Endodermal cell (in vitro differentiated cells): Measurements from ENCODE around the gene CXCL6. TPM values are rescaled to one million over a fixed set of nuclear protein-coding genes. Genes with fewer than 3 reads are reported as not detected.

Source experiments
- DNase-seq: peaks from one replicate; pipeline ENCODE4 v3.0.0-alpha.2; 2017
- H3K27ac ChIP-seq: 2 replicates; pipeline ENCODE4 v1.5.1; 2013; ENCODE audit warnings: mild to moderate bottlenecking, low read depth, low read length, moderate library complexity
- H3K27me3 ChIP-seq: 2 replicates; pipeline ENCODE4 v1.6.1; 2013; ENCODE audit warnings: mild to moderate bottlenecking, low read length, moderate library complexity; ENCODE audit not compliant: insufficient read depth, control insufficient read depth, poor library complexity, severe bottlenecking
- H3K36me3 ChIP-seq: 2 replicates; pipeline ENCODE4 v1.7.0; 2013; ENCODE audit warnings: mild to moderate bottlenecking, low read length, moderate library complexity; ENCODE audit not compliant: control insufficient read depth, insufficient read depth
- H3K4me1 ChIP-seq: one replicate; pipeline ENCODE4 v1.7.0; 2013; ENCODE audit warnings: low read length; ENCODE audit not compliant: control insufficient read depth, insufficient read depth
- H3K4me3 ChIP-seq: 2 replicates; pipeline ENCODE4 v1.5.1; 2013; ENCODE audit warnings: mild to moderate bottlenecking, low read length, moderate library complexity
- H3K9ac ChIP-seq: 2 replicates; pipeline ENCODE4 v1.6.1; 2013; ENCODE audit warnings: mild to moderate bottlenecking, low read length, moderate library complexity; ENCODE audit not compliant: poor library complexity, severe bottlenecking; ENCODE audit errors: extremely low read depth
- H3K9me3 ChIP-seq: 2 replicates; pipeline ENCODE4 v1.6.1; 2013; ENCODE audit warnings: mild to moderate bottlenecking, low read length, moderate library complexity; ENCODE audit not compliant: control insufficient read depth
- H3K27ac Mint-ChIP-seq: 2 replicates; pipeline ENCODE4 v1.8.0; 2020; ENCODE audit warnings: mixed read lengths
- H3K27me3 Mint-ChIP-seq: 2 replicates; pipeline ENCODE4 v1.8.0; 2021; ENCODE audit warnings: mild to moderate bottlenecking, mixed read lengths; ENCODE audit not compliant: insufficient read depth
- H3K36me3 Mint-ChIP-seq: 2 replicates; pipeline ENCODE4 v1.8.0; 2020; ENCODE audit warnings: low read depth, mixed read lengths
- H3K4me1 Mint-ChIP-seq: 2 replicates; pipeline ENCODE4 v1.8.0; 2020; ENCODE audit warnings: mixed read lengths
- H3K4me3 Mint-ChIP-seq: 2 replicates; pipeline ENCODE4 v1.8.0; 2020; ENCODE audit warnings: mild to moderate bottlenecking, moderate library complexity, mixed read lengths
- H3K9me3 Mint-ChIP-seq: 2 replicates; pipeline ENCODE4 v1.8.0; 2020; ENCODE audit warnings: mild to moderate bottlenecking, mixed read lengths
- CTCF ChIP-seq: fragments of 200-600 bp; sonication (generic); conservative IDR thresholded peaks from 2 replicates; pipeline ENCODE4 v1.5.0; 2021; ENCODE audit warnings: antibody characterized with exemption, mild to moderate bottlenecking
- WGBS, 2 experiments: methylation state at CpG; one replicate each; pipeline versions ENCODE4 v1.1.5 to v1.1.7; 2013; ENCODE audit warnings: missing lambda C conversion rate in 2 of 2, mixed read lengths in 1 of 2; ENCODE audit not compliant: insufficient coverage in 1 of 2, insufficient read length in 1 of 2; 5-methylcytosine and 5-hydroxymethylcytosine counted together
- total RNA-seq, 2 donors: library from RNA; stranded (reverse); fragmentation: NEBNext Ultra II Directional in 1 of 2; extraction: Animal tissue kit (Norgen Biotek cat#: 25700) in 1 of 2; gene quantifications; 2 replicates in 1 of 2; 3 replicates in 1 of 2; pipeline ENCODE4 v1.2.1, GENCODE V29; 2021

Gene CXCL6
- total RNA-seq, 2 donors from 2014 or later: 0.46 to 1.2 TPM

GRCh38 chr4:73823760-73824159, 12.7 kb upstream of the CXCL6 start:
- no peak for TF ChIP-seq CTCF

GRCh38 chr4:73828956-73829355, 7.5 kb upstream of the CXCL6 start:
- TF ChIP-seq CTCF: no peak
- peaks cover 13% of the 10 kb centered on the region for H3K9me3 ChIP-seq
- no peak overlapping the region for H3K4me3 ChIP-seq

More at GRCh38 chr4:73823760-73824159, 12.7 kb upstream of the CXCL6 start:
- Mint-ChIP-seq H3K4me3 (no peak overlapping the region), H3K4me1 (no peaks in the 10 kb centered on the region), H3K9me3 (peaks cover 2% of the 10 kb centered on the region), H3K27ac (no peak overlapping the region), H3K36me3 (no peaks in the 10 kb centered on the region), H3K27me3 (no peaks in the 10 kb centered on the region)
- no peak overlapping the region for H3K9ac ChIP-seq
- no peaks in the 10 kb centered on the region for H3K27me3 ChIP-seq
- H3K36me3 ChIP-seq: no peaks in the 10 kb centered on the region
- DNase-seq: no peak
- no peak overlapping the region for H3K27ac ChIP-seq
- no peak overlapping the region for H3K4me3 ChIP-seq
- H3K9me3 ChIP-seq: peaks cover 13% of the 10 kb centered on the region
- H3K4me1 ChIP-seq: no peaks in the 10 kb centered on the region

GRCh38 chr4:73831569-73831968, 4.9 kb upstream of the CXCL6 start:
- no peak overlapping the region for H3K4me3 Mint-ChIP-seq

More at GRCh38 chr4:73828956-73829355, 7.5 kb upstream of the CXCL6 start:
- no peaks in the 10 kb centered on the region for H3K36me3 Mint-ChIP-seq
- no peaks in the 10 kb centered on the region for H3K4me1 Mint-ChIP-seq
- DNase-seq: no peak
- WGBS, 2 experiments: 89 to 91% methylated on average over 3 of the region's 3 CpGs
- H3K27ac ChIP-seq: no peak overlapping the region
- no peak overlapping the region for H3K4me3 Mint-ChIP-seq
- no peaks in the 10 kb centered on the region for H3K36me3 ChIP-seq
- H3K4me1 ChIP-seq: no peaks in the 10 kb centered on the region
- H3K9me3 Mint-ChIP-seq: peaks cover 2% of the 10 kb centered on the region
- no peaks in the 10 kb centered on the region for H3K27me3 ChIP-seq
- H3K9ac ChIP-seq: no peak overlapping the region
- H3K27ac Mint-ChIP-seq: no peak overlapping the region
- no peaks in the 10 kb centered on the region for H3K27me3 Mint-ChIP-seq

More at GRCh38 chr4:73831569-73831968, 4.9 kb upstream of the CXCL6 start:
- H3K27ac Mint-ChIP-seq: no peak overlapping the region
- no peak for DNase-seq
- H3K27ac ChIP-seq: no peak overlapping the region
- peaks cover 2% of the 10 kb centered on the region for H3K4me1 Mint-ChIP-seq
- H3K4me1 ChIP-seq: no peaks in the 10 kb centered on the region
- H3K9ac ChIP-seq: no peak overlapping the region
- H3K9me3 Mint-ChIP-seq: peaks cover 2% of the 10 kb centered on the region
- peaks cover 13% of the 10 kb centered on the region for H3K9me3 ChIP-seq
- no peaks in the 10 kb centered on the region for H3K36me3 Mint-ChIP-seq
- WGBS, 2 experiments: 100% methylated on average over 1 to 2 of the region's 2 CpGs
- H3K27me3 ChIP-seq: peaks cover 4% of the 10 kb centered on the region
- H3K36me3 ChIP-seq: no peaks in the 10 kb centered on the region
- H3K27me3 Mint-ChIP-seq: peaks cover 6% of the 10 kb centered on the region
- no peak for TF ChIP-seq CTCF
- no peak overlapping the region for H3K4me3 ChIP-seq
